HG02981 (cell line): Measurements from ENCODE around the gene CLASP2.

Experiments used
- ATAC-seq: cut with Tn5 transposase; IDR thresholded peaks from one replicate; pipeline ENCODE4 v1.9.1; 2021; ENCODE audit warnings: mild to moderate bottlenecking, moderate library complexity; ENCODE audit not compliant: unreplicated experiment

Gene CLASP2

GRCh38 chr3:33547101-33547500, 171.0 kb downstream of the CLASP2 start:
- no peak for ATAC-seq

DNA sequence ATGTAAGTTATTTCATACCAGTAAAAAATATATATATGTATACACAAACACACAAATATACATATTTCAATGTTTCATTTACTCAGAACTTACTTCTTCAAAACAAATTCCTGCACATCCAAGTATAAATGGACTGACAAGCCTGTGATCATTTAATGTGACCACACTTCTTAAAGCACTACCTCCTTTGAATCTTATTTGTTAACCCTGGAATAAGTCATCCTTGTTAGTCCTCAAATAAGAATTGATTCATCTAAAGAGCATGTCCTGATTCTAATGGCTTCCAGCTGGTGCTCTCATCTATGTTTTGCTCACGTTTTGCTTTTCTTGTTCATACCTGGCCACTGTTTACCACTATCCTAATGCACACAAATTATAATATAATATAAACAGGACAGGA, 173.9 kb downstream of the CLASP2 start:
- no peak for ATAC-seq

GRCh38 chr3:33543601-33544000, 174.5 kb downstream of the CLASP2 start:
- no peak for ATAC-seq

DNA sequence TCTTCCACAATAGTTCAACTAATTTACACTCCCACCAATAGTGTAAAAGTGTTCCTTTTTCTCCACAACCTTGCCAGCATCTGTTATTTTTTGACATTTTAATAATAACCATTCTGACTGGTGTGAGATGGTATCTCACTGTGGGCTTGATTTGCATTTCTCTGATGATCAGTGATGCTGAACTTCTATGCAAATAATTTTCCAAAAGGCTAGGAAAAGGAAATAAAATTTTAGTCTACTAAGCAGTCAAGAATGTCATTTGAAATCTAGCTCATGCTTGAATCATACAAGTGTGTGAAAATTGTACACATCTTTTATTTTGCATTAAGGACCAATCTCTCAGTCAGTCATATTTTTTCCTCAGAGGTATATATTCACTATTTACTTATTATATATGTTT, 176.1 kb downstream of the CLASP2 start:
- ATAC-seq: no peak

- no peak for ATAC-seq
Measured at GRCh38 chr3:33538678-33539339, 179.2 kb downstream of the CLASP2 start.

- no peak for ATAC-seq
Measured at GRCh38 chr3:33537133-33537532, 180.9 kb downstream of the CLASP2 start.

DNA sequence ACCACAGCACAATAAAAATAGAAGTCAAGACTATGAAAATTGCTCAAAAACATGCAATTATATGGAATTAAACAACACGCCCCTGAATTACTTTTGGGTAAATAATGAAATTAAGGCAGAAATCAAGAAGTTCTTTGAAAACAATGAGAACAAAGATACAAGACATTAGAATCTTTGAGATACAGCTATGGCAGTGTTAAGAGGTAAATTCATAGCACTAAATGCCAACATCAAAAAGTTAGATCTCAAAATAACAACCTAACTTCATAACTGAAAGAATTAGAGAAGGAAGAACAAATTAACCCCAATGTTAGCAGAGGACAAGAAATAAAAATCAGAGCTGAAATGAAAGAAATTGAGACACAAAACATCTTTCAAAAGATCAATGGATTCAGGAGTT, 191.3 kb downstream of the CLASP2 start:
- no peak for ATAC-seq

DNA sequence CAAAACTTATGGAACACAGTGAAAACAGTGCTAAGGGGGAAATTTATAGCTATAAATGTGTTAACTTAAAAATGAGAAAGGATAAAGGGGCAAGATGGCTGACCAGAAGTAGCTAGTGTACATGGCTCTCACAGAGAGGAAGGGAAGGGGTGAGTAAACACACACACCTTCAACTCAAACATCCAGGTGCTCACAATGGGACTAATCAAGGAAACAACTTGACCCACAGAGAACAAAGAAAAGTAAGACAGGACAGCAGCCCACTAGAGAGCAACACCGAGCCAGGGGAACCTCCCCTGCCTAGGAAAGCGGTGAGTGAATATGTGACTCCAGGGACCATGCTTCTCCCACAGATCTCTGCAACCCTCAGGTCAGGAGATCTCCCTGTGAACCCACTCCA, 192.8 kb downstream of the CLASP2 start:
- ATAC-seq: no peak

DNA sequence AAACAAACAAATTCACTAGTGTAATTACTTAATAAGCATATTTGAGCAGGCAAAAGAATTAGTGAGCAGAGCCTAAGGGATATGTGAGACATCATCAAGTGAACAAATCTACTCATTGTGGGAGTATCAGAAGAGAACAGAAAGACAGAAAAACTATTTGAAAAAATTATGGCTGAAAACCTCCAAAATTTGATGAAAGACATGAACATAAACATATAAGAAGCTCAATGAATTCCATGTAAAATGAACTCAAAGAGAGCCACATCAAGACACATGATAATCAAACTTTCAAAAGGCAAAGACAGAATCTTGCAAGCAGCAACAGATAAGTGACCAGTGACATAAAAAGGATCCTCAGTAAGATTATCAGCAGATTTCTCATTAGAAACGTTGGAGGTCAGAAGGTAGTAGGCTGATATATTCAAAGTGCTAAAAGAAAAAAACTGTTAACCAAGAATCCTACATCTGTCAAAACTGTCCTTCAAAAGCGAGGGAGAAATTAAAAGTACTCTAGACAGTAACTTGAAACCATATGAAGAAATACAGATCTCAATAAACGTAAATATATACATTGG, 194.9 kb downstream of the CLASP2 start:
- no peak for ATAC-seq

DNA sequence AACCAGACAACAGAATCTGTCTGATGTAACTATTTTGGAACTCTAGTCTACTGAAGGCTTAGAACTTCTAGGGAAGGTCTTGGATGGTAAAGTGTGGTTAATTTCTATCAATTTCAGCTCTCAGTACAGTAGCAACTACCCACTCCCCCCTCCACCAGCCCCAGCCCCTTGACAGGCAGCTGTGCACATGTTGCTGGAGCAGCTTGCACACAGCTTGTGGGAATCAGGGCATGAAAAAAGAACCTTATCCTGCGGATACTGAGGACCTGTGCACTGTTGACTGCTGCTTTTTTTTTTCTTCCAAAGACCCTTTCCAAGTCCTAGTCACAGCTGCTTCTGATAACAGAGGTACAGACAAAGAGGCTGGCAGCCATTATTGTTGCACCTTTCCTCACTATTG, 196.3 kb downstream of the CLASP2 start:
- ATAC-seq: no peak

DNA sequence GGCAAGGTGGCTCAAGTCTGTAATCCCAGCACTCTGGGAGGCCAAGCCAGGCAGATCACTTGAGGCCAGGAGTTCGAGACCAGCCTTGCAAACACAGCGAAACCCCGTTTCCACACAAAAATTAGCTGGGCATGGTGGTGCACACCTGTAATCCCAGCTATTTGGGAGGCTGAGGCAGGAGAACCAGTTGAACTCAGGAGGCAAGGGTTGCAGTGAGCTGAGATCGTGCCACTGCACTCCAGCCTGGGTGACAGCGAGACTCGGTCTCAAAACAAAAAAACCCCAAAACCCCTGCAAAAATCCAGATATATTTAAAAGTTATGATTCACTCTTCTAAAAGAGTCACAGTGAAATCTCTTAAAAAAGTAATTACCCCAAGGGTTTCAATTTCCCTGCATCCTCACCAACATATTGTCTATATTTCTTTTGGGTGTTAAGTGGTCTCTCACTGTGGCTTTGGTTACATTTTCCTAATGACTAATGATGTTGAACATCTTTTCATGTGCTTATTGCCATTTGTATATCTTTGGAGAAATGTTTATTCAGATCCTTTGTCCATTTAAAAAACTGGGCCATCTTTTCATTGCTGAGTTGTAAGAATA, 204.7 kb downstream of the CLASP2 start:
- ATAC-seq: no peak

DNA sequence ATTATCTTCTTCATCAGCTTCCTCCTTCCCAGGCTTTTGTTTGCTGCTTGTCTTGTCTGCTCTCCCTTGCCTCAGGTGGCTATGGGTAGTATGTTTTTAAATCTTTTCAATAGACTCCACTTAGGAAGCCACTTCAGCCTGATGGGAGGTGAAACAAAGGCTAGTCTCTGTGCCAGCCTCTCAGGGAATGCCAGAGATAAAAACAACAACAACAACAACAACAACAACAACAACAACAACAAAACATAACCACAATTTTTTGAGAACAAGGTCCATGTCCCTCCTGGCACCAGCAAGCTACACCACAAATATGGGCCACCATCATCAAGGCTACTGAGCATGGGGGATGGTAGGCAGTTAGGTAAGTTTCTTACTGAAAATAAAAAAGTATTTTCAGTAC, 213.0 kb downstream of the CLASP2 start:
- ATAC-seq: no peak

DNA sequence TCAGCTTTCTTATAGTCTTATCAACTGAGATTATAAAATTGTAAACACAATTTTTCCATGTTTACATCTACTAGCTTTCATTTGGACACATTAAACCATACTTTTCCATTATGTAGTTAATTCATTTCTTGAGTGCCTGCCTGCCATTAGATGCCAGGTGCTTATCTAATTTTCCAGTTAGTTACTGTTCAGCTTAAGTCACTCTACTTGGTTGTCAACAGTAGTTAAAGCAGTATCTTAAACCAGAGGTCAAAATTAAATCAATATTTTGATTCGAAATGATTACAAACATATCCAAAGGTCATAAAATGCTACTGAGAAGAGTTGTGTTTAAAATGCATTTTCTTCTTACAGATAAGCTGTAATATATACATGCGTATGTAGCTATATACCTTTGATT, 221.6 kb downstream of the CLASP2 start:
- ATAC-seq: no peak

DNA sequence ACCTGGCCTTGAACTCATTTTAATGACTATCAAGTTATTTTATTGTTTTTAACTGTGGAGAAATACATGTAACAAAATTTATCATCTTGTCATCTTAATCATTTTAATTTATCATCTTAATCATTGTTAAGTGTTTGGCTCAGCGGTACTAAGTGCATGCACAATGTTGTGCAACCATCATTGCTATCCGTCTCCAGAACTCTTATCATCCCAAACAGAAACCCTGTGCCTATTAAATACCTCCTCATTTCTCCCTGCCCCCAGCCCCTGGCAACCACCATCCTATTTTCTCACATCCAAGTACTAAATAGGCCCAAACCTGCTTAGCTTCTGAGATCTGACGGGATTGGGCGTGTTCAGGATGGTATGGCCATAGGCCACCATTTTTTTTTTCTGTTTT, 226.3 kb downstream of the CLASP2 start:
- ATAC-seq: no peak

DNA sequence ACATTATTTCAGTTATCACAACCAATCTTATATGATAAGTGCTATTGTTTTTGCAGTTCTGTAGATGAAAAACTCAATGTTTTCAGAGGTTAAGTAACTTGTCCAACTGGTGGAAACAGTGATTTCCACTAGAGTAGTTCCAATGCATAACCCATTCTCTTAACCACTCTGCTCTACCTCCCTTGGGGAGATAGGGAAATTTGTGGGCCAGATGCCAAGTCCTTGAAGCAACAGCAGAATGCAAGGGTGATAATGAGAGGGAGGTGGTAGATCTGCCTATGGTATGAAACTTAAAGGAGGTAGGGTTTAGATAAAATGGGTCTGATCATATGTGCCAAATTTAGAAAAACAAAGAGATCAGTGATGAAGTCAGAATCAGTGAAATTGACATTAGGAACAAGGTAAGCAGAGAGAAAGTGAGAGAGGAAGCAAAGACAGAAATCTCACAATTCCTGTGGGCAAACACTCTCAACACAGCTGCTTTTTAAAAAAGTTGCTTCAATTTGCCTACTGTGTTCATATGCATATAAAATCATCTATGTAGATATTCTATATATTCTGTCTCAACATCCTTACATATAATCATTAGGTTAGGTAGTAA, 227.3 kb downstream of the CLASP2 start:
- no peak for ATAC-seq

DNA sequence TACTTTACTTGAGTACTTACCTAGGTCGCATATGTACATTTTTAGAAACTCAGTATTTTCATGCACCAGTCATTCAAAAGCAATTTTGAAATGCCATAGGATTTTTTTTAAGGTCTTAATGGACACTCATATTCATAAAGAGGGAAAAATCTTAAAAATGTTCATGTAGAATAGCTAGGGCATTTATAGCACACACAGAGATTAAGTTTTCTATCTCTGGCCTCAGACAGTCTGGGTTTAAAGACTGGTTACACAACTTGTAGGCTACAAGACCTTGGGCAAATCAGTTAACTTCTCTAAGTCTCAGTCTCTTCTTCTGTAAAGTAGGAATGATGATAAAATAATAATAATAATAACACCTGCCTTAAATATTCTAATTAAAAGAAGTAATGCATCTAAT, 229.4 kb downstream of the CLASP2 start:
- ATAC-seq: no peak

GRCh38 chr3:33488246-33488645, 229.8 kb downstream of the CLASP2 start:
- ATAC-seq: no peak

GRCh38 chr3:33482111-33482521, 235.9 kb downstream of the CLASP2 start:
- ATAC-seq: no peak

GRCh38 chr3:33474896-33475295, 243.2 kb downstream of the CLASP2 start:
- no peak for ATAC-seq

DNA sequence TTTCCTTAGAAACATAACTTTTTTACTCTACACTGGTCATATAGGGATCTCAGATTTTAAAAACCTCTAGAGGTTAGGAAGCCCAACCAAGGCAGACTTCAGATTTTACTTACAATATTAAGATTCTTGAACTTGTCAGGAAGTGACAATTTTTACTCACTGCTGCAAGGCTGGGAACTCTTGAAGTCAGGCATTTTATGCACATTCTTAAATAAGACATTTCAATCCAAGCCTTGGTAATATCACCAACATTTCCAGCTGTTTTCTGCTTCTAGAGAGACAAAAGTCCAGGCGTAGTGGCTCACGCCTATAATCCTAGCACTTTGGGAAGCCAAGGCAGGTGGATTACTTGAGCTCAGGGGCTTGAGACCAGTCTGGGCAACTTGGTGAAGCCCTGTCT, 244.2 kb downstream of the CLASP2 start:
- ATAC-seq: no peak

DNA sequence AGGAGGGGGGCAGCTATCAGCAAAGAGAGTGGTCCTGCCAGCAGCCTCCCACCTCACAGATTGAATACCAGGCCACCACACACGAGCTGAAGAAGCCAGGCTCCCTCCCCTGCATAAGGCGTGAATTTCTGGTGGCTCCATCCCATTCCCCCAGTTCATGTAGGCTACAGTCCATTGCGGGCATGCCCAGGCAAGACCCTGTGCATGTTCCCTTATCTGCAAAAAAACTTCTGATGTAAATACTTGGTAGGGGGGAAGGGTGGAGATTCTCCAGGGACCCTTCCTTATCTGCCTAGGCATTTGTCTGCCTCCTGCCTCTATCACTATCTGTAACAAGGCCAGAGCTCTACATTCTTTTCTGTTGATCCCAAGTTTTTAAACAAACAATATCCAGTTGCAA, 250.3 kb downstream of the CLASP2 start:
- ATAC-seq: no peak

GRCh38 chr3:33461097-33461496, 257.0 kb downstream of the CLASP2 start:
- no peak for ATAC-seq
